COLO829 (cell line): Measurements from ENCODE around the gene BEND7.
A peak's percentile ranks its signal among the peaks of the same experiment; 100 is the strongest.
"Not testable (repeated sequence)": the region's sequence is repeated elsewhere in the genome, so short reads cannot be mapped to it uniquely, and the experiment has no call there.

Experiments
- DNase-seq: peaks from one replicate; pipeline ENCODE4 v3.0.0; 2012; ENCODE audit warnings: low spot score

Gene BEND7

GRCh38 chr10:13483073-13483472 is 45.7 kb downstream of the BEND7 start:
- DNase-seq: no peak

- DNase-seq: no peak
These were observed 47.1 kb downstream of the BEND7 start for GRCh38 chr10:13481690-13482089.

- DNase-seq: no peak
These were observed 53.7 kb downstream of the BEND7 start for GRCh38 chr10:13475124-13475523.

DNA sequence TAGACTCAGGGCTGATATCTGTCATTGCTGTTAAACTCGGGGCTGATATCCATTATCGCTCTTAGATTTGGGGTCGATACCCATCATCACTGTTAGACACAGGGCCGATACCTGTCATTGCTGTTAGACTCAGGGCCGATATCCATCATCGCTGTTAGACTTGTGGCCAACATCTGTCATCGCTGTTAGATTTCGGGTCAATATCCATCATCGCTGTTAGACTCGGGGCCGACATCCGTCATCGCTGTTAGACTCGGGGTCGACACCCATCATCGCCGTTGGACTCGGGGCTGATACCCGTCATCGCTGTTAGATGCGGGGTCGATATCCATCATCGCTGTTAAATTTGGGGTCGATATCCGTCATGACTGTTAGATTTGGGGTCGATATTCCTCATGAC is 54.8 kb downstream of the BEND7 start:
- no peak for DNase-seq

DNA sequence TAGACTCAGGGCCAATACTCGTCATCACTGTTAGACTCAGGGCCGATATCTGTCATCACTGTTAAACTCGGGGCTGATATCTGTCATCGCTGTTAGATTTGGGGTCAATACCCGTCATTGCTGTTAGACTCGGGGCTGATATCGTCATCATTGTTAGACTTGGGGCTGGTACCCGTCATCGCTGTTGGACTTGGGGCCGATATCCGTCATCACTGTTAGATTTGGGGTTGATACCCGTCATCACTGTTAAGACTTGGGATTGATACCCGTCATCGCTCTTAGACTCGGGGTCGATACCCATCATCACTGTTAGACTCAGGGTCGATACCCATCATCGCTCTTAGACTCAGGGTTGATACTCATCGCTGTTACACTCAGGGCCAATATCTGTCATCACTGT is 56.5 kb downstream of the BEND7 start:
- no peak for DNase-seq

DNA sequence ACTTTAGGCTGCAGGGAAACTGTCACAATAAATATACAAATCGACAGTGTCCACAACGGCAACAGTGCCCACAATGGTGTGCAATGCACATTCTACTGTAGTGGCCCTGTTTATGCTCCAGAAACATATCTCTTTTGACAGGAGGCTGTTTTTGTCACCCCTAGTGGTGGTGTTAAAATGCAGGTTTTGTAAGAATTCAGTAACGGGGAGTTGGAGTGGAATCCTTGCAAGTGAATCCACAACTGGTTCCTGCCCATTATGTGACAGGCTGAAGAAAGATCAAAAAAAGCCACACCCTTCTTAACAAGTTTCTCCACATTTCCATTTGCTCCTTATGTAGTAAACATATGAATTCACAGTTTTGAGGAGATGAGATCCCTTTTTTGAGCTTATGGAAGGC is 58.5 kb downstream of the BEND7 start:
- DNase-seq: no peak

- no peak for DNase-seq
These were observed 66.3 kb downstream of the BEND7 start for GRCh38 chr10:13462551-13462950.

DNA sequence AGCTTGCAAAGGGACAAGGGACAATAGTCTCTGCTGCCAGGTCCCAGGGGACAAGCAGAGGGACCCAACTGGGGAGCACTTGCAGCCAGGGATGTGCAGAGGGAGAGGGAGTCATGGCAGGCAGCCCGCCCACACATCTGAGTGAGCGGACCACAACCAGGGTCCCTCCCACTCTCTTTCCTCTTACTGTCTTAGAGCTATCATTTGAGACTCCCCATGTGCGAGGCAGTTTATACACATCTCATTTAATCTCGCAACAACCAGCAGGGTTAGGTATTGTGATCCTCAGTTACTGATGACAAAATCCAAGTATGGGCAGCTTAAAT is 70.2 kb downstream of the BEND7 start:
- DNase-seq: no peak

- no peak for DNase-seq
These were observed 70.7 kb downstream of the BEND7 start for GRCh38 chr10:13457958-13458686.

DNA sequence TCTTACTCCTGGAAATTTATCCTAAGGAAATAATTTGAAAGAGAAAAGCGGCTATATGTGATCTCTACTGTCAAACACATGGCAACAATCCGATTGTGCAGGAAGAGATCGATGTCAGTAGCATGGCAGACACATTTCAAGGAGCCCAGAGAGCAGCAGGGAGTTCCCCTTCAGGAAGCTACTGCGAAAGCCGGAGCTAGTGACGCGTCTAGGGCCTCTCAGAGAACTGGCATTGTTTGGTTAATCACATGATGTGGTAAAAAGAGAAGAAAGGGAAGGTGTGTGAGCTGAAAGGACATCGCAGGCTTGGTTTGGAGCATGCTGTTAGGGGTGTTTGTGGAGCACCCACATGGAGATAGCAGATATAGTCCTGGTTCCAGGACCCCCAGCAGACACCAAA is 74.9 kb downstream of the BEND7 start:
- no peak for DNase-seq

- no peak for DNase-seq
These were observed 78.7 kb downstream of the BEND7 start for GRCh38 chr10:13450069-13450468.

DNA sequence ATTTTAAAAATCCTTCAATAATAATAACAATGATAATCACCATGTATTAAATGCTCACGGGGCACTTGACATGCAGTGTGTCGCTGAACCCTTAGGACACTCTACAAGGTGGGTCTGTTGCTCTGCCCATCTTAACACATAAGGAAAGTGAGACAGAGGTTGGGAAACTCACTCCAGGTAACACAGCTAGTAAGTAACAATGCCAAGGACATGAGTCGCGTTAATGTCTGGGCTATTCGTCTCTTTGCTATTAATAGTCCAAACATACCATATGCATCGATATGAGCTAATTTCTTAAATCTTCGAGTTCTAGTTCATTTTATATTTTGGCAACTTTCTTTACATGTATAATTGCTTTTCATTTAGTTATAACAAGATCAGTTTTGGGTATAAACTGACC is 79.5 kb downstream of the BEND7 start:
- DNase-seq: no peak

GRCh38 chr10:13448216-13448615 is 80.6 kb downstream of the BEND7 start:
- no peak for DNase-seq

GRCh38 chr10:13445656-13446400 is 83.0 kb downstream of the BEND7 start:
- no peak for DNase-seq

GRCh38 chr10:13441476-13441875 is 87.3 kb downstream of the BEND7 start:
- DNase-seq: peak; percentile 42

GRCh38 chr10:13440185-13441061 is 88.4 kb downstream of the BEND7 start:
- DNase-seq: peak; percentile 31

DNA sequence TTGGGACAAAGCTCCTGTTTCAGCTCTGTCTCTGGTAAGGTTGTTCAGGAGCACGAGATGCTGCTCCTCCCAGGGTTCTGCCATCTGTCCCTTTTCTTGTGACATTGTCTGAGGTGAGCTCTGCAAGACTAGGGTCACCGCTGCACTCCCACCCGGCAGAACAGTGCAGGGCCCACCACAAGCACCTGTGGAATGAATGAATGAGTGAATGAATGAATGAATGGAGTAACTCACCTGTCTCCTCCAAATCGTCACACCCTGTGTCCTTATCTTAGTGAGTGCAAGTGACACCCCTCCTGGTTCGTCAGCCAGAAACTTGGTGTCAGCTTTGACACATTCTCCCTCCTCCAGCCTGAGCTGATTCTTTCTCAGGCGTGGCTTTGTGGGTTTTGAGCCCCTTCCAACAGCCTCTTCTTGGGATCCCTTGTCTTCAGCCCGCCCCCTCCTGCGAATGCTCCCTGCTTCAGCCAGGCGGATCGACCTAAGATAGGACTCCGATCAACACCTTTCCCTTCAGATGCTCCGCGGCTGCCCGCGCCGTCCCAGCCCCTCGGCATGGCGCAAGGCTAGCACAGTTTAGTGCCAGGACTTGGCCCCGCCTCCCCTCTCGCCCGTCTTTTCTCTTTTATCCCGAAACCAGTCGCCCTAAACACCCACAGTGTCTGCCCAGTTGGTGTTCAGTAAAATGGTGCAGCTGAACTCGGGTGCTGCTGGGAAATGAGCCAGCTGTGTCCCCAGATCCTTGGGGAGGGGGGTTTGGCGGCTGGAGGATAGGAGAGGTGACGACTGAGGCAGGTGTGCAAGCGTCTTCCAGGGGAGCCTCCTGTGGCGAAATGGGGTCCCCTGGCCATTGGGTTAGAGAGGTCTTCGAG is 89.3 kb downstream of the BEND7 start:
- no peak for DNase-seq

DNA sequence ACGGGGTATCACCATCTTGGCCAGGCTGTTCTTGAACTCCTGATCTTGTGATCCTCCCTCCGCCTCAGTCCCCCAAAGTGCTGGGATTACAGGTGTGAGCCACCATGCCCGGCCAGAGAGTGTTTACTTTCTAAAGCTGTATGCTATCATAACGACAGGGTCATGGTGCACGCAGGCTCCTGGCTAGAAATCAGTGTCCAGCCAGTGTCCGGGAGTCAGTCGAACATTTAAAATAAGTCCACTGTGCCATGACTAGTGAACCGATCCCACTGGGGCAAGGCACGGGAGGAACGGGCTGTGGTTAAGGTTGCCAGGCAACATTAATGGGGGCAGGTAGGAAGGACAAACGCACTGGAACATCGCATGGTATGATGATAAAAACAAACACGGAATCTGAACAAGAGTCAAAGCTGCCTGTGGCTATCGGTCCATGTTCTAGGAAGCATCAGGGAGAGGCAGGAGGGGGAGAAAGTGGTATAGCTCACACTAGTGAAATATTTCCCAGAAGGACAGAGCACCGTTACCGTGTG is 91.7 kb downstream of the BEND7 start:
- no peak for DNase-seq

DNA sequence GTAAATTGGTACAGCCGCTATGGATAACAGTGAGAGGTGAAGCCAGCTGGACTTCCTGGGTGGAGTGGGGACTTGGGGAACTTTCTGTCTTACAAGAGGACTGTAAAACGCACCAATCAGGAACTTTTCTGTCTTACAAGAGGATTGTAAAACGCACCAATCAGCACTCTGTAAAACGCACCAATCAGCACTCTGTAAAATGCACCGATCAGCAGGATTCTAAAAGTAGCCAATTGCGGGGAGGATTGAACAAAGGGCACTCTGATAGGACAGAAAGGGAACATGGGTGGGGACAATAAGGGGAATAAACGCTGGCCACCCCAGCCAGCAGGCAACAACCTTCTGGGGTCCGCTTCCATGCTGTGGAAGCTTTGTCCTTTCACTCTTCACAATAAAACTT is 100.9 kb downstream of the BEND7 start:
- DNase-seq: not testable (repeated sequence)

GRCh38 chr10:13425397-13425796 is 103.4 kb downstream of the BEND7 start:
- DNase-seq: no peak

DNA sequence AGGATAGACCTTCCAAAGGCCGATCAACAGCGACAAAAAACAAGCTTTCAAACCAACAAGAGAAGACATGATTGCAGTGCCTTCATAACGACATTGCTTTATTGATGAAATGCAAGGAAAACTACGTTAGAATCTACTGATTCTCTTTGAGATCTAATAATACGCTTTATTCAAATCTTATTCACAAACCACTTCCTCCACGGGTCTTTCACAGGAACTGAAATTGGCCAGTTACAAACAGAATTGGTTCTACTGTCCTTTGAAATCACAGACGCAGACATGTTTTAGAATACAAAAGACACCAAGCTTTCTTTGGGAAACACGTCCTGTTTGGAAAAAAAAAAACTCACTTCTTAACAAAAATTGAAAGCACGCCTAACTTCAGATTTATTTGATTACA is 106.0 kb downstream of the BEND7 start:
- no peak for DNase-seq
